Measurements from ENCODE around the gene TSPAN12.

DNA sequence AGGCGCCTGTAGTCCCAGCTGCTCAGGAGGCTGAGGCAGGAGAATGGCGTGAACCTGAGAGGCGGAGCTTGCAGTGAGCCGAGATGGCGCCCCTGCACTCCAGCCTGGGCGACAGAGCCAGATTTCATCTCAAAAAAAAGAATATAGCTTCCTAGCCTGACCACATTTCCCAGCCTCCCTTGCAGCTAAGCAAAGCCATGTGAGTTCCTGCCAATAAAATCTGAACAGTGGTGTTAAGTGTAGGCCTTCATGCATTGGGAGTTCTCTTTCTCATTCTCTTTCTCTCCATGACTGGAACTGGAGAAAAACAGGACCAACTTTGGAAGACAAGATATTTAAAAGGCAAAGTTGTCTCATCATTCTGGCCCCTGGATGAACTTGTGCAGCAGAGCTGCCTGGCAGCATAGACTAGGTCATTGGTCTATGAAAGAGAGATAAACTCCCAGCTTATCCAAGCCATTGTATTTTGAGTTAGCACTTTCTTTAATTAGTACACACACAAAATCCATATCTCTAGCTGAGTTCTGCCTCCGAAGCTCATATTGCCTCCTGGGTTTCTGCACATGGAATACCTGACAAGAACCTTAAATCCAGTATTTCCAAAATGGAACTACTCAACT is 60.8 kb downstream of the TSPAN12 start:
- TF ChIP-seq, protein P1, sequence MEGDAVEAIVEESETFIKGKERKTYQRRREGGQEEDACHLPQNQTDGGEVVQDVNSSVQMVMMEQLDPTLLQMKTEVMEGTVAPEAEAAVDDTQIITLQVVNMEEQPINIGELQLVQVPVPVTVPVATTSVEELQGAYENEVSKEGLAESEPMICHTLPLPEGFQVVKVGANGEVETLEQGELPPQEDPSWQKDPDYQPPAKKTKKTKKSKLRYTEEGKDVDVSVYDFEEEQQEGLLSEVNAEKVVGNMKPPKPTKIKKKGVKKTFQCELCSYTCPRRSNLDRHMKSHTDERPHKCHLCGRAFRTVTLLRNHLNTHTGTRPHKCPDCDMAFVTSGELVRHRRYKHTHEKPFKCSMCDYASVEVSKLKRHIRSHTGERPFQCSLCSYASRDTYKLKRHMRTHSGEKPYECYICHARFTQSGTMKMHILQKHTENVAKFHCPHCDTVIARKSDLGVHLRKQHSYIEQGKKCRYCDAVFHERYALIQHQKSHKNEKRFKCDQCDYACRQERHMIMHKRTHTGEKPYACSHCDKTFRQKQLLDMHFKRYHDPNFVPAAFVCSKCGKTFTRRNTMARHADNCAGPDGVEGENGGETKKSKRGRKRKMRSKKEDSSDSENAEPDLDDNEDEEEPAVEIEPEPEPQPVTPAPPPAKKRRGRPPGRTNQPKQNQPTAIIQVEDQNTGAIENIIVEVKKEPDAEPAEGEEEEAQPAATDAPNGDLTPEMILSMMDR (IDR thresholded peaks at IDR 0.05): no peak
- no peak for TF ChIP-seq POLR2A (IDR thresholded peaks at IDR 0.05)

All from adrenal gland (tissue), 5 donors.